Measurements from ENCODE around the gene LRMDA.

LRMDA gene

GRCh38 chr10:76393875-76394706 is 962.7 kb downstream of the LRMDA start (continued):
- TF ChIP-seq ZNF148 (tag by site-specific recombination; IDR thresholded peaks at IDR 0.05; ENCODE audit: borderline replicate concordance) (no peak), ZNF610 (tag by site-specific recombination; IDR thresholded peaks at IDR 0.05; ENCODE audit: borderline replicate concordance) (no peak), ZNF248 (tag by site-specific recombination; IDR thresholded peaks at IDR 0.05) (no peak), PRDM1 (tag by site-specific recombination; IDR thresholded peaks at IDR 0.05) (no peak), ZSCAN5A (tag by site-specific recombination; IDR thresholded peaks at IDR 0.05) (no peak), ZNF114 (tag by site-specific recombination; IDR thresholded peaks at IDR 0.05) (no peak)

- CTCF ChIA-PET = no interaction called here
These were observed 963.3 kb downstream of the LRMDA start for GRCh38 chr10:76394707-76395042.

GRCh38 chr10:76395251-76395650 is 963.8 kb downstream of the LRMDA start:
- no peaks in the 10 kb centered on the region for H3K4me1 ChIP-seq (ENCODE audit: control insufficient read depth, insufficient read depth, low read length)
- CTCF ChIA-PET = no interaction called here
- TF ChIP-seq ZNF239 (tag by site-specific recombination; IDR thresholded peaks at IDR 0.05) = no peak
- TF ChIP-seq ZNF529 (tag by site-specific recombination; IDR thresholded peaks at IDR 0.05; ENCODE audit: insufficient replicate concordance) = no peak
- no peak for TF ChIP-seq PRDM1 (tag by site-specific recombination; IDR thresholded peaks at IDR 0.05)
- no peak for TF ChIP-seq ZNF391 (tag by site-specific recombination; IDR thresholded peaks at IDR 0.05; ENCODE audit: borderline replicate concordance, low read depth)
- no peak for TF ChIP-seq SP3 (tag by site-specific recombination; IDR thresholded peaks at IDR 0.05)
- TF ChIP-seq ZNF274 (IDR thresholded peaks at IDR 0.05; ENCODE audit: low read length) = no peak
- no peak for TF ChIP-seq ZNF274 (tag by site-specific recombination; IDR thresholded peaks at IDR 0.05; ENCODE audit: borderline replicate concordance)
- no peak for TF ChIP-seq ZNF777 (tag by site-specific recombination; IDR thresholded peaks at IDR 0.05; ENCODE audit: borderline replicate concordance)
- no peak for TF ChIP-seq AEBP2 (tag by site-specific recombination; IDR thresholded peaks at IDR 0.05; ENCODE audit: borderline replicate concordance)
- TF ChIP-seq ZNF148 (tag by site-specific recombination; IDR thresholded peaks at IDR 0.05; ENCODE audit: borderline replicate concordance) = no peak
- TF ChIP-seq ZNF266 (tag by site-specific recombination; IDR thresholded peaks at IDR 0.05; ENCODE audit: low read depth) = no peak
- no peak for TF ChIP-seq ZXDB (tag by site-specific recombination; IDR thresholded peaks at IDR 0.05)
- TF ChIP-seq ZNF610 (tag by site-specific recombination; IDR thresholded peaks at IDR 0.05; ENCODE audit: borderline replicate concordance) = no peak
- no peak for TF ChIP-seq ZNF280C (tag by site-specific recombination; IDR thresholded peaks at IDR 0.05)
- no peak for TF ChIP-seq BCL11B (tag by site-specific recombination; IDR thresholded peaks at IDR 0.05; ENCODE audit: low read depth)
- TF ChIP-seq KLF7 (tag by site-specific recombination; IDR thresholded peaks at IDR 0.05; ENCODE audit: borderline replicate concordance) = no peak
- TF ChIP-seq ZNF560 (tag by site-specific recombination; IDR thresholded peaks at IDR 0.05; ENCODE audit: borderline replicate concordance) = no peak
- H3K36me3 ChIP-seq (ENCODE audit: control insufficient read depth in 2 of 2, insufficient read depth in 1 of 2, low read length in 2 of 2) = no peaks in the 10 kb centered on the region
- no peaks in the 10 kb centered on the region for H3K9me3 ChIP-seq (ENCODE audit: control insufficient read depth, insufficient read depth, low read depth, low read length)
- H3K27ac ChIP-seq (ENCODE audit: extremely low read depth, low read depth, low read length) = no peak overlapping the region
- POLR2A ChIA-PET = no interaction called here
- H3K4me3 ChIP-seq (ENCODE audit: low read depth, low read length) = no peak overlapping the region

More at GRCh38 chr10:76394707-76395042, 963.3 kb downstream of the LRMDA start:
- no peaks in the 10 kb centered on the region for H3K36me3 ChIP-seq (ENCODE audit: control insufficient read depth in 2 of 2, insufficient read depth in 1 of 2, low read length in 2 of 2)
- H3K9me3 ChIP-seq (ENCODE audit: control insufficient read depth, insufficient read depth, low read depth, low read length) = no peaks in the 10 kb centered on the region
- H3K27ac ChIP-seq (ENCODE audit: extremely low read depth, low read depth, low read length) = no peak overlapping the region
- TF ChIP-seq ZNF521 (tag by site-specific recombination; IDR thresholded peaks at IDR 0.05) (no peak), ZNF10 (tag by site-specific recombination; IDR thresholded peaks at IDR 0.05) (no peak), MYNN (tag by site-specific recombination; IDR thresholded peaks at IDR 0.05; ENCODE audit: borderline replicate concordance) (no peak), HOXC10 (CRISPR knock-in tag; IDR thresholded peaks at IDR 0.05) (no peak)
- no peak overlapping the region for H3K4me3 ChIP-seq (ENCODE audit: low read depth, low read length)
- H3K4me1 ChIP-seq (ENCODE audit: control insufficient read depth, insufficient read depth, low read length) = no peaks in the 10 kb centered on the region
- POLR2A ChIA-PET = no interaction called here
